Thymus (tissue), 14 donors: ENCODE measurements around the gene AP4B1. TPM values are rescaled to one million over a fixed set of nuclear protein-coding genes. Genes with fewer than 3 reads are reported as not detected.
"Not testable (repeated sequence)": the region's sequence is repeated elsewhere in the genome, so short reads cannot be mapped to it uniquely, and the experiment has no call there.

Experiments
- DNase-seq, 9 donors: peaks; one replicate each; pipeline ENCODE4 v3.0.0-alpha.2; 2013; ENCODE audit warnings: low spot score in 9 of 9, low read depth in 6 of 9, missing footprints in 1 of 9
- H3K27ac ChIP-seq, 2 donors: one replicate each; pipeline ENCODE4 v1.5.1; 2013; ENCODE audit warnings: control low read depth in 1 of 2, low read depth in 1 of 2, low read length in 1 of 2, mild to moderate bottlenecking in 1 of 2, moderate library complexity in 1 of 2
- H3K27me3 ChIP-seq, 2 donors: one replicate each; pipeline ENCODE4 v1.5.1; 2013; ENCODE audit warnings: low read length in 1 of 2; ENCODE audit not compliant: control insufficient read depth in 2 of 2, insufficient read depth in 1 of 2
- H3K36me3 ChIP-seq, 2 donors: one replicate each; pipeline ENCODE4 v1.5.1; 2013; ENCODE audit warnings: low read length in 1 of 2, mild to moderate bottlenecking in 1 of 2, moderate library complexity in 1 of 2; ENCODE audit not compliant: control insufficient read depth in 2 of 2, insufficient read depth in 2 of 2
- H3K4me1 ChIP-seq, 2 donors: one replicate each; pipeline ENCODE4 v1.5.1; 2013; ENCODE audit warnings: low read length in 2 of 2; ENCODE audit not compliant: control insufficient read depth in 2 of 2, insufficient read depth in 2 of 2
- H3K4me3 ChIP-seq, 2 donors: one replicate each; pipeline ENCODE4 v1.5.1; 2013; ENCODE audit warnings: low read length in 2 of 2, control low read depth in 1 of 2, mild to moderate bottlenecking in 1 of 2
- H3K9me3 ChIP-seq, 2 donors: one replicate each; pipeline ENCODE4 v1.5.1; 2013; ENCODE audit warnings: low read length in 1 of 2, mild to moderate bottlenecking in 1 of 2; ENCODE audit not compliant: control insufficient read depth in 2 of 2, insufficient read depth in 1 of 2
- WGBS: extraction: QIAGEN DNeasy Blood & Tissue Kit; methylation state at CpG from one replicate; pipeline ENCODE4 v1.1.7; 2013; 5-methylcytosine and 5-hydroxymethylcytosine counted together
- long read RNA-seq, 10 donors: transcript quantifications; one replicate each; lab custom pipeline, GENCODE V29; 2026
- polyA plus RNA-seq: library from polyadenylated mRNA; stranded (reverse); fragments of 200-250 nt; gene quantifications from one replicate; pipeline ENCODE4 v1.2.3, GENCODE V29; 2013
- total RNA-seq: library from RNA; stranded (reverse); fragments of 120-200 nt; gene quantifications from one replicate; pipeline ENCODE4 v1.2.4, GENCODE V29; 2013
- donor health status: healthy.

AP4B1 gene
- total RNA-seq (20.0 TPM), polyA plus RNA-seq (55.1 TPM)
- long read RNA-seq, donor 1, result 0 reads
- long read RNA-seq, donor 2, partial matches to known transcripts, result 36 of 39 reads
- long read RNA-seq, donor 2, other reads (novel, unspliced or antisense), result 0 of 39 reads
- long read RNA-seq, donor 3, partial matches to known transcripts, result 20 of 24 reads
- long read RNA-seq, donor 3, other reads (novel, unspliced or antisense), result 0 of 24 reads
- long read RNA-seq, donor 4, partial matches to known transcripts, result 0 of 1 reads
- long read RNA-seq, donor 4, other reads (novel, unspliced or antisense), result 0 of 1 reads
- long read RNA-seq, donor 5, partial matches to known transcripts, result 5 of 16 reads
- long read RNA-seq, donor 5, other reads (novel, unspliced or antisense), result 0 of 16 reads
- long read RNA-seq, donor 6, partial matches to known transcripts, result 16 of 19 reads
- long read RNA-seq, donor 6, other reads (novel, unspliced or antisense), result 0 of 19 reads
- long read RNA-seq, donor 7, partial matches to known transcripts, result 0 of 5 reads
- long read RNA-seq, donor 7, other reads (novel, unspliced or antisense), result 0 of 5 reads
- long read RNA-seq, donor 8, result 0 reads
- long read RNA-seq, donor 9, partial matches to known transcripts, result 0 of 6 reads
- long read RNA-seq, donor 9, other reads (novel, unspliced or antisense), result 0 of 6 reads
- long read RNA-seq, donor 10, partial matches to known transcripts, result 0 of 6 reads
- long read RNA-seq, donor 10, other reads (novel, unspliced or antisense), result 0 of 6 reads

DNA sequence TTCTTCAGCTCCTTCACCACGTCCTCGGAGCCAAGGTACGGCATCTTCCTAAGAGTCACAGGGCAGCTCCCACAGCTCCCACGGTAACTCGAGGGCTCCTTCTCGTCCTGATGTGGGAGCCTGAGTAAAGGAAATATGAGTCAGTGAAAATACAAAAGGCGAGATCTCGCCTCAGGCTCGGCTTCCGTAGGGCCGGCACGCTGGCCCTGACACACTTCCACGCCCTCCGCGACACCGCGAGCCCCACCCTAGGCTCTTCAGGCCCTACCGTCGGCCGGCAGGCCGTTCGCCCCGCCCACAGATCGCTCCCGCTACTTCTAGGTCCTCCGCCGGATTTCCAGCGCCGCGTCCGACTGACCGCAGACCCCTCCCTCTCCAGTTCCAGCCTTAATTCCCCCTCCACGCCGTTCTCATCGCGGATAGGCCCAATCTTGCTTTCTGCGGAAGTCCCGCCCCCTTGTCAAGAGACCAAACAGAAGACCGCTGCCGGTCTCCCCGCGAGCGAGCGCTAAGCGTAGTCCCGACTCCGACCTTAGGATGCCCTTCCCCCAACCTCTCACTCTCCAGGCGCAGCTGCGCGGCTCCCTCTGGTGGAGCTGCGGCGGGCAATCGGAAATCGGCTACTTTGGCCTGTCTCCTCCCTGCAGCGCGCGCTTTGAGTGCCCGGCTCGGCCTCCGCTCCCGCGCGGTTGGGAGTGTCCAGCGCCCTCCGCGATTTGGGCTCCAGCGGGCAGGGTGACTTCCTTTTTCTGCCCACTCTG is at the start of gene AP4B1, which contains the start of gene DCLRE1B:
AP4B1 (minus strand) TSS at position 126 of the 761 bp plus-strand sequence; CDS start at position 44, 82 bp downstream.
DCLRE1B (plus strand) TSS at position 653 of the 761 bp plus-strand sequence. CDS start 261 bp downstream, outside the sequence.
- peaks cover 18% of the 10 kb centered on the region in 2 donors for H3K4me1 ChIP-seq
- WGBS, result under 1% methylated on average over 67 of the region's 67 CpGs
- peak within 1 kb of the TSS; percentile 83 to 88 for H3K4me3 ChIP-seq
- no peaks in the 10 kb centered on the region for H3K27me3 ChIP-seq
- DNase-seq, result peak; percentile 96 to 99 (median 97)
- H3K9me3 ChIP-seq, result no peaks in the 10 kb centered on the region
- H3K36me3 ChIP-seq, result peaks cover 26 to 41% of the 10 kb centered on the region in 2 donors
- peak within 1 kb of the TSS; percentile 91 to 93 for H3K27ac ChIP-seq

GRCh38 chr1:113951719-113952118 is 47.1 kb upstream of the AP4B1 start:
- no peak overlapping the region for H3K4me3 ChIP-seq
- H3K27me3 ChIP-seq, result no peaks in the 10 kb centered on the region
- H3K4me1 ChIP-seq, result peaks cover 23 to 25% of the 10 kb centered on the region in 2 donors
- H3K36me3 ChIP-seq, result peaks cover 5 to 34% of the 10 kb centered on the region in 2 donors
- H3K27ac ChIP-seq, result no peak overlapping the region
- no peak for DNase-seq
- H3K9me3 ChIP-seq, result no peaks in the 10 kb centered on the region
- WGBS, result 99% methylated on average over 2 of the region's 2 CpGs

DNA sequence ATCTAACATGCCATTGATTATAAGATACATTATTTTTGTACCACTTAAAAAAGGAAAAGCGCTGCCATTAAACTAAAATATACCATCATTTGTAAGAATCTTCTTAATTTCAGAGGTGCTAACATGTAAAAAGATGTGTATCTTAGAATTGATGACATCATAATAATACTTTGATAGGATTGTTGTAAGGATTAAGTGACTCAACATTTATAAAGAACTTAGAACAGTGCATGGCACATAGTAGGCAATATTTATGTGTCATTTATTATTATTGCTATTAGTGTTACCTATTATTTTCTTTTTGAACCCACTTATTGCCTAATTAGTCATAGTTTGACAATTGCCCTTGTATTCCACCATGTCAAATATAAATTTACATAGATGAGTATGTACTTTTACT is 46.3 kb upstream of the AP4B1 start:
- 100% methylated on average over 1 of the region's 1 CpG for WGBS
- H3K4me1 ChIP-seq, result peaks cover 25 to 29% of the 10 kb centered on the region in 2 donors
- no peak for DNase-seq
- no peak overlapping the region for H3K27ac ChIP-seq
- no peak overlapping the region for H3K4me3 ChIP-seq
- peaks cover 5 to 28% of the 10 kb centered on the region in 2 donors for H3K36me3 ChIP-seq
- H3K27me3 ChIP-seq, result no peaks in the 10 kb centered on the region
- H3K9me3 ChIP-seq, result no peaks in the 10 kb centered on the region

DNA sequence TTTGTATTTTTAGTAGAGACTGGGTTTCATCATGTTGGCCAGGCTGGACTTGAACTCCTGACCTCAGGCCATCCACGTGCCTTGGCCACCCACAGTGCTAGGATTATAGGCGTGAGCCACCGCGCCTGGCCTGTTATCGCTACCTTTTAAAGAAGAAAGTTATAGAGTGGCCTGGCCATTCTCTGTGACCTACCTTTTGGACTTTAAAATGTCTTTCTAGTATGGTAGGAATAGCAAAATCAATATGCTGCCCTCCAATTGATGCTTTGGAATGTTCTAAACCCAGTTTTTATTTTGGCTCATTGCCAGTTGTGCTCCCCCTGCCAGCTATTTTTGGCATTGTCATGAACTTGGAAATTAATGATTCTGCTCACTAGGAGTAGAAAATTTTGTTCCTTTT is 44.4 kb upstream of the AP4B1 start:
- H3K4me1 ChIP-seq, result peaks cover 25 to 39% of the 10 kb centered on the region in 2 donors
- H3K36me3 ChIP-seq, result peaks cover 5 to 25% of the 10 kb centered on the region in 2 donors
- DNase-seq, result peak in 1 of 9 donors; percentile 41
- H3K4me3 ChIP-seq, result no peak overlapping the region
- H3K9me3 ChIP-seq, result no peaks in the 10 kb centered on the region
- H3K27me3 ChIP-seq, result no peaks in the 10 kb centered on the region
- 98% methylated on average over 5 of the region's 5 CpGs for WGBS
- H3K27ac ChIP-seq, result peak overlapping the region in 1 of 2 donors; percentile 88

DNA sequence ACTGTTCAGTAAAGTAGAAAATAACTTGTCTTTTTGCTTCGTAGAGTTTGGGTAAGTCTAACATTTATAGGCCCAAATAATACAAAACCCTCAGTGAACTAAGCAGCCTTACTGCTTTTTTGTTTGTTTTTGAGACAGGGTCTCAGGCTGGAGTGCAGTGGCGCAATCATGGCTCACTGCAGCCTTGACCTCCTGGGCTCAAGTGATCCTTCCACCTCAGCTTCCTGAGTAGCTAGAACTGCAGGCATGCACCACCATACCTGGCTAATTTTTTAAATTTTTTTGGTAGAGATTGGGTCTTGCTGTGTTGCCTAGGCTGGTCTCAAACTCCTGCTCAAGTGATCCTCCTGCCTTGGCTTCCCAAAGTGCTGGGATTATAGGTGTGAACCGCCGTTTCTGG is 43.6 kb upstream of the AP4B1 start:
- peaks cover 0 to 29% of the 10 kb centered on the region in 2 donors for H3K36me3 ChIP-seq
- H3K9me3 ChIP-seq, DNase-seq, H3K27me3 ChIP-seq: not testable (repeated sequence)
- peak overlapping the region; percentile 26 to 88 for H3K27ac ChIP-seq
- 87% methylated on average over 4 of the region's 4 CpGs for WGBS
- H3K4me1 ChIP-seq, result peaks cover 27 to 39% of the 10 kb centered on the region in 2 donors
- peak overlapping the region in 1 of 2 donors; percentile 23 for H3K4me3 ChIP-seq

DNA sequence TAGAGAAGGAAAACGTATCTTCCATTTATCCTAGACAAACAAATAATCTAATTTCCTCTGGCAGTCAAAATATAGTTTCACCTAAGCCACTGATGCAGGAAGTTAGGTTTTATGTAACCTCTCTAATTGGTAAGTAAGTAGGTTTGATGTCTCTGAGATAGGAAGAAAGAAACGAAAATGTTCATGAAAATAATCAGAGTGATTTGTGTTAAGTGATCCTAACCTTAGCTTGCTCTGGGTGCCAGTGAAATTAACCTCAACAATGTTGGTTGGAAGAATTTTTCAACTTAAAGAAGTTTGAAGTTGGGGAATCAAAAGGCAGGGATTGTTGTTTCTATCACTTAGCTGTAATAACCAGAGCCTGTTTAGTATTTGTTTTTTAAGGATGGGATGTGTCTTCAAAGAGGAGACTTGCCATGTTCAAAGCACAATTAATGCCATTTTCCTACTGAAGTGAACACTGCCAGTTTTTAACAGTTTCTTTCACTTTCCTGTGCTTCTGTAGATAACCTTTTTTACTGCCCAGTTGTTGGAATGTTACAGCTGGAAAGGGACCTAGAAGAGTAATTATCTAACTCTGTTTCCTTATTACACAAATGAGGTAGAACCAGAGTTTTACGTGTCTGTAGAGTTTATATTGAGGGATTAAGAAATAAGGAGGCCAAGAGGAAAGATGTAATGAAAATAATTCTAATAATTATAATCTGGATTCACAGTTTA is 42.9 kb upstream of the AP4B1 start:
- H3K27ac ChIP-seq, result peak overlapping the region; percentile 75 to 88
- peak in 2 of 9 donors; percentile 43 to 60 for DNase-seq
- WGBS, result 19% methylated on average over 3 of the region's 3 CpGs
- H3K36me3 ChIP-seq, result peaks cover 0 to 31% of the 10 kb centered on the region in 2 donors
- peak overlapping the region; percentile 23 to 29 for H3K4me3 ChIP-seq
- H3K27me3 ChIP-seq, result no peaks in the 10 kb centered on the region
- H3K4me1 ChIP-seq, result peaks cover 27 to 39% of the 10 kb centered on the region in 2 donors
- H3K9me3 ChIP-seq, result no peaks in the 10 kb centered on the region

DNA sequence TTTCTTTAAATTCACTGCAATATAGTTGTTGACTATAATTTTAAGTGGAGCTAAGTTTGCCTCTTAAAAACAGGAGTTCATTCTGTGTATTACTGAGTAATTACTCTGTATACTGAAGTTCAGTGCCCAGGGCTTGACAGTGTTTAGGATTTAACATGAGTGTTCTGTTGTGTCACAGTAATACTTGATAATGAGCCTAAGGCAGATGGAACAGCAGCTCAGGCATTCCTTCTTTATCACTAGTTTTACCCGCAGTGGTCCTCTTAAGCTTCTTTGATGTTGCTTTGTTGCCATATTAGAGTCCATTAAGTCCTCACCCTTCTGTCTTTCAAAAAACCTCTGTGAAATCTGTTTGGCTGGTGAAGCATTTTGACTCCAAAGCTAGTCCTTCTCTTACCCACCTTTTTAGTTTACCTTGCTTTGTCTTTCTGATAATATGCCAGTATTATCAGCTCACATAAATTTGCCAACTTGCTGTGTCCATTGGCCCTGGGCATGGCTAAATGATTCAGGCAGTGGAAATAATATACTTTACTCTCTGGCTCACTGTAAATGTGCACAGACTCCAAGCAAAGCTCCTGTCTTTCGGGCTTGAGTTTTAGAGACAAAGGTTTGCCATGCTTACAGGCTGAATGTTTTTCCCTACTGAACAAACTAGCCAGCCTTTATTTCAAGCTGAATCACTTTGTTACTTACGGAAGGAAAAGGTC is 42.2 kb upstream of the AP4B1 start:
- DNase-seq, result peak in 1 of 9 donors; percentile 38
- Histone ChIP-seq H3K27ac (peak overlapping the region; percentile 75 to 88), H3K4me1 (peaks cover 29 to 42% of the 10 kb centered on the region in 2 donors), H3K9me3 (no peaks in the 10 kb centered on the region), H3K27me3 (no peaks in the 10 kb centered on the region), H3K4me3 (peak overlapping the region; percentile 23 to 29), H3K36me3 (peaks cover 0 to 35% of the 10 kb centered on the region in 2 donors)
- 42% methylated on average over 3 of the region's 3 CpGs for WGBS

DNA sequence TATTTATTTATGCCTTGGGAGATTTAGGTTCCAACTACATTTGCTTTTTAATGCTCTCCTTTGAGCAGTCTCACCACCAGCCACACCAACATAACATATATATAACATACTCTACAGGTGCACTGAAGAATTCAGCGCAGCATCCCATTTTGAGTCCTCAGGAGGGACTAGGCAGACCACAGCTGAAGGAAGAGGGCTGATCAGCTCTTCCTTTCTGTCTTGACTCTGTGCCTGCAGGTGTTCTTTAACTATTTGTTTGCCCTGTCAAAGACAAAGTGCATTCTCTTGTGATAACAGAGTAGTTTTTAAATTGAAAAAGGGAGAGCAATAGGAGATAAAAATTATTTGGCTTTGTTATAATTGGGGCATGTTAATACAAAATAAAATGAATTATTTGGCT is 41.5 kb upstream of the AP4B1 start:
- Histone ChIP-seq H3K27ac (peak overlapping the region; percentile 55 to 88), H3K4me1 (peaks cover 32 to 46% of the 10 kb centered on the region in 2 donors), H3K27me3 (no peaks in the 10 kb centered on the region), H3K4me3 (no peak overlapping the region), H3K9me3 (no peaks in the 10 kb centered on the region), H3K36me3 (peaks cover 2 to 39% of the 10 kb centered on the region in 2 donors)
- WGBS, result 7% methylated on average over 1 of the region's 1 CpG
- DNase-seq, result peak in 6 of 9 donors; percentile 77 to 93 (median 82)
